Testis (tissue), 3 donors: ENCODE results near the gene CENPP. TPM values are rescaled to one million over a fixed set of nuclear protein-coding genes. Genes with fewer than 3 reads are reported as not detected.

Experiments used
- DNase-seq: peaks from one replicate; pipeline ENCODE4 v3.0.0-alpha.2; 2019
- H3K27ac ChIP-seq, 2 donors: fragments of 200-600 bp; sonication (generic); one replicate each; pipeline ENCODE4 v1.5.1; 2019
- H3K27me3 ChIP-seq: fragments of 200-600 bp; sonication (generic); one replicate; pipeline ENCODE4 v1.5.1; 2019
- H3K36me3 ChIP-seq: fragments of 200-600 bp; sonication (generic); one replicate; pipeline ENCODE4 v1.5.1; 2017; ENCODE audit warnings: low read depth; ENCODE audit errors: missing control alignments
- H3K4me1 ChIP-seq: fragments of 200-600 bp; sonication (generic); one replicate; pipeline ENCODE4 v1.5.1; 2019
- H3K4me3 ChIP-seq, 2 donors: fragments of 200-600 bp; sonication (generic); one replicate each; pipeline ENCODE4 v1.5.1; 2017 to 2019
- H3K9me3 ChIP-seq: fragments of 200-600 bp; sonication (generic); one replicate; pipeline ENCODE4 v1.5.1; 2017
- CTCF ChIP-seq, 3 experiments: fragments of 450-650 bp in 2 of 3; fragments of 200-600 bp in 1 of 3; sonication (generic) in 1 of 3; IDR thresholded peaks; one replicate each; pipeline ENCODE4 v1.5.1; 2016 to 2019; ENCODE audit warnings: antibody characterized with exemption in 3 of 3, mild to moderate bottlenecking in 2 of 3, moderate library complexity in 1 of 3
- POLR2A ChIP-seq: fragments of 450-650 bp; IDR thresholded peaks from one replicate; pipeline ENCODE4 v1.6.1; 2017; ENCODE audit warnings: antibody characterized with exemption, mild to moderate bottlenecking, moderate library complexity
- WGBS, 2 donors: methylation state at CpG; one replicate each; pipeline ENCODE4 v1.1.5; 2018; 5-methylcytosine and 5-hydroxymethylcytosine counted together
- intact Hi-C: fragments of 100-400 bp; cut with DNase I; formaldehyde crosslinking; loops from one replicate; pipeline ENCODE4 v1.15.1; 2023; ENCODE audit warnings: low total_unique reads
- polyA plus RNA-seq: library from polyadenylated mRNA; stranded (reverse); fragments of 350-450 nt; fragmentation: Illumina TruSeq; extraction: RNeasy Lipid Tissue Mini Kit (QIAGEN cat#74804); gene quantifications from one replicate; pipeline ENCODE4 v1.2.3, GENCODE V29; 2014; ENCODE audit warnings: low read depth, low replicate concordance; ENCODE audit not compliant: insufficient read depth
- total RNA-seq, 2 donors: library from RNA; depleted of rRNA; stranded (reverse); fragments of >200 nt; gene quantifications; one replicate each; pipeline ENCODE4 v1.2.3, GENCODE V29; 2016

The CENPP gene
- total and polyA plus RNA-seq, 3 donors from 2014 or later, result 8.1 to 12.1 (median 9.6) TPM

DNA sequence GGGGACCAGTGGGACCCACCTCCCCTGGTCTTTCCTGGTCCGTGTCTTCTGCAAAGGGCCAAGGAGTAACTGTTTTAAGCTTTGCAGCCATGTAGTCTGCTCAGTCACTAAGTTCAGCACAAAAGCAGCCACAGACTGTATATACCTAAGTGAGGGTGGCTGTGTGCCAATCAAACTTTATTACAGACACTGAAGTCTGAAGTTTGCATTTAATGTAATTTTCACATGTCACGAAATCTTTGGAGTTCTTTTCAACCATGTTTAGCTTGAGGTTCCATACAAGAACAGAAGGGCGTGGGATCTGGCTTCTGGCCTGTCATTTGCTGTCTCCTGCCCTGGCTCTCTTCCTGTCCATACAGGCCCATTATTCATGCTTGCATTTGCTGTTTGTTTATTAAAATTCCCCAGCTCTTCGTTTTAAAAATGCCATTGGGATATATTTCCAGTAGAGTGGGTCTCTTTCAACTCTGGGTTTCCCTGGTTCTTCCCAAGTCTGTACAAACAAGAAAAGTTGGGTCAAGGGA lies 274.2 kb downstream of the CENPP start:
- no peak overlapping the region for H3K4me3 ChIP-seq
- H3K36me3 ChIP-seq, result no peaks in the 10 kb centered on the region
- H3K27me3 ChIP-seq, result no peaks in the 10 kb centered on the region
- peaks cover 28% of the 10 kb centered on the region for H3K4me1 ChIP-seq
- peak overlapping the region in 1 of 2 donors; percentile 10 for H3K27ac ChIP-seq
- TF ChIP-seq POLR2A (no peak), CTCF (IDR thresholded peaks at IDR 0.05) (no peak)
- intact Hi-C loops, result no loop called here
- WGBS, 2 donors, result 67 to 70% methylated on average over 4 of the region's 4 CpGs
- no peaks in the 10 kb centered on the region for H3K9me3 ChIP-seq
- DNase-seq, result no peak

DNA sequence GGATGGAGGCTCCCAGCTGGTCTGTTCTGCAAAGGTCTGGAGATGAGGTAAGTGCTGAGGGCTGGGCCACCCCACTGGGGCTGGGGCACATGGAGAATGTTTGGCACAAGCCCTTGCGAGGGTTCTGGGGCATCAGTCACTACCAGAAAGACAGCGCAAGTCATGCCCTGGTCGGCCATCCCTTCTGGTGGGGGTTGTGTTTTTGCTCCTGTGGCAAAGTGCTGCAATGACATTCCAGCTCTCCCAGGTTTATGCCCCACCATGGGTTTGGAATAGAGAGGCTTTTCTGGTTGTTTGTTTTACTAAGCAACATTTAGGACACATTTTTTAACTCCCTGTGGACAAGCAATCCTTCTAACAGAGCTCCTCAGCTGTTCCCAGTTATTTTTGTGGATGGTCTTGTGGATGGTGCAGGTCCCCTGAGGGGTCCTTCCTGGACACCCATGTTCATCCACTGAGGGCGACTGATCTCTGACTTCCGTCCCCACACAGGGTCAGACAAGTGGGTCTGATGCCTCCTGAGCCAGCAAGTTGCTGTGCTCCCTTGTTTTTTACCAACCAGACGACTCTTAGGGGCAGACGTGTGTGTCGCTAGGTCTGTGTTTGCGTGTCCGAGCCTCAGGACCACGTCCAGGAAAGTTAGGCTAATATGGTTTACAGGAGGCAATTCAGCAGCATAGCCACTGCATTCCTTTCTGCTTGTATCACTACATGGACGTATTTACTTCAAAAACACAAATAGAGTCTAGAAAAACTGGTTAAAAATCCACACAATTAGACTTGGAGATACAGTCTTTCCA lies 274.9 kb downstream of the CENPP start:
- H3K4me3 ChIP-seq, result no peak overlapping the region
- intact Hi-C loops, result no loop called here
- peaks cover 28% of the 10 kb centered on the region for H3K4me1 ChIP-seq
- WGBS, 2 donors, result 64 to 71% methylated on average over 12 of the region's 12 CpGs
- H3K9me3 ChIP-seq, result no peaks in the 10 kb centered on the region
- TF ChIP-seq CTCF (IDR thresholded peaks at IDR 0.05) (no peak), POLR2A (no peak)
- H3K27me3 ChIP-seq, result no peaks in the 10 kb centered on the region
- no peaks in the 10 kb centered on the region for H3K36me3 ChIP-seq
- DNase-seq, result no peak
- H3K27ac ChIP-seq, result peak overlapping the region; percentile 9 to 51

- peak overlapping the region; percentile 9 to 51 for H3K27ac ChIP-seq
- intact Hi-C loops, result no loop called here
- no peak for DNase-seq
- no peak for TF ChIP-seq CTCF (IDR thresholded peaks at IDR 0.05)
- TF ChIP-seq POLR2A, result no peak
- no peaks in the 10 kb centered on the region for H3K9me3 ChIP-seq
- H3K4me3 ChIP-seq, result no peak overlapping the region
- no peaks in the 10 kb centered on the region for H3K36me3 ChIP-seq
- no peaks in the 10 kb centered on the region for H3K27me3 ChIP-seq
- peaks cover 28% of the 10 kb centered on the region for H3K4me1 ChIP-seq
- WGBS, 2 donors, result 84% methylated on average over 12 of the region's 12 CpGs
These were observed 275.7 kb downstream of the CENPP start for GRCh38 chr9:92601451-92601850.

DNA sequence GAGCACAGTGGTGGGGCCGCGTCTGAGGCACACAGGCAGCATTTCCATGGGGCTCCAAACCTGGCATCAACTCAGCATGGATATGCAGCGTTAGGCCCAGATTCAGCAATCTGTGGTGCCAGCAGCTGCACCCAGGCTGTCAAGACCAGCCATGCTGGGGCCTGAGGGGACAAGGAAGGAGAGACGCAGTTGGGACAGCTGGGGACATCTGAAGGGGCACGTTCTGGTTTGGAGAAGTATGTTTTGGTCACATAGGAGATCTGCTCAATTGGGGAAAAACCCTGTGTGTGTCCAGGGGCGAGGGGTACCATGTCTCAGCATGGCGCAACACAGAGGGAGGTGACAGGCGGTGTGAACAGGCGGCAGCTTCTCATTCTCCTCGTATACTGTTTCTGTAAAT lies 276.7 kb downstream of the CENPP start:
- Histone ChIP-seq H3K36me3 (no peaks in the 10 kb centered on the region), H3K4me3 (no peak overlapping the region), H3K27ac (no peak overlapping the region), H3K9me3 (no peaks in the 10 kb centered on the region), H3K4me1 (peaks cover 24% of the 10 kb centered on the region), H3K27me3 (no peaks in the 10 kb centered on the region)
- no peak for TF ChIP-seq CTCF (IDR thresholded peaks at IDR 0.05)
- 92 to 93% methylated on average over 10 of the region's 10 CpGs for WGBS, 2 donors
- intact Hi-C loops, result no loop called here
- DNase-seq, result no peak

DNA sequence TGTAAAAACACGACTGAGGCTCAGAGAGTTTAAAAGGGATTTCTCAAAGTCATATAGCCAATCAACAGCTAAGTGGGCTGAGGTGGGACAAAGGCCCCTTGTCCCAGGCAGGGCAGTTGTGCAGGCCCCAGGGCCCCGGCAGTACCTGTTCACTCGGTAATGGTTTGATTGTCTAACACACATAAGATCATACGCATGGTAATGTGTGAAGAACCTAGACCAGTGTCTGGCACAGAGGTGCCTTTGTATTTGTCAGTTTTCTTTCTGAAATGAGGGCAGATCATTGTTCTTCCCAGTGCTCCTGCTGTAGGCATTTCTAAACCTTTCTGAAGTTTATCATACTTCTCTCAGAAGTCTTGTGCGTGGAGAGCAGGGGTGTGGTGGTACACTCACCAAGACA lies 277.3 kb downstream of the CENPP start:
- TF ChIP-seq CTCF (IDR thresholded peaks at IDR 0.05), result no peak
- TF ChIP-seq POLR2A, result no peak
- 75 to 86% methylated on average over 2 to 5 of the region's 5 CpGs for WGBS, 2 donors
- H3K9me3 ChIP-seq, result no peaks in the 10 kb centered on the region
- peaks cover 25% of the 10 kb centered on the region for H3K4me1 ChIP-seq
- no peaks in the 10 kb centered on the region for H3K27me3 ChIP-seq
- no peak for DNase-seq
- no peak overlapping the region for H3K27ac ChIP-seq
- H3K4me3 ChIP-seq, result no peak overlapping the region
- H3K36me3 ChIP-seq, result no peaks in the 10 kb centered on the region
- intact Hi-C loops, result no loop called here
